HG03460 (cell line): ENCODE data around the gene AQP12B.

ENCODE experiments used
- ATAC-seq: cut with Tn5 transposase; IDR thresholded peaks from one replicate; pipeline ENCODE4 v1.9.1; 2021; ENCODE audit not compliant: unreplicated experiment

The AQP12B gene

DNA sequence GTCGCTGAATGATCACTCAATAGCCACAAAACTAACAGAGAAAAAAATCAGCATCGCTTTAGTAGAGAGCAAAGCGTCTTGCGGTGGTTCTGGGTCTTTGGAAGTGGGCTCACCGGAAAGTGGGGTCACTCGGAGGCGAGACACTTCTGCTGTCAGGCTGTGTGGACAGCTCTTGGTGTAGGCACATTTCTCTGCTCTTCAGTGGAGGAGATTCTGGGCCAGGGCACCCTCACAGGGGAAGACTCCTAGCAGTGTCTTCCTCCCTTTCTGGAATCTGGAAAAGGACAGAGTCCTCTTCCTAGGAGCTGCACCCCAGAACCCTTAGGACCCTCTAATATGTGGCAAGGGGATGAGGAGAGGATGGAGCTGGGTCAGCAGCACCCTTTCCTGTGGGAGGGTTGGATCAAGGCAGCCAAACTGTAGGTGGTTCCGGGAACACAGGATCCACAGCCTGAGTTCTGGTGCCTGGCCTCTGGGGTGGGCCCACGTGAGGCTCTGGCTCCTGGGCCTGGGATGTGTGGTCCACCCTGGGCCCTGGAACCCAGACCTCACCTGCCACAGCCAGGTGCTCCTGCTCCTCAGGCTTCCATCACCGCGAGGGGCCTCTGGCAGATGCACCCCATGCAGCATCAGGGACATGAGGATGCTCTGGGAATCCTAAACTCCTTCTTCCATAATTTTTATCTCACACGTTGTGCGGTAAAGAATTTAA is 32.3 kb downstream of the AQP12B start:
- no peak for ATAC-seq

DNA sequence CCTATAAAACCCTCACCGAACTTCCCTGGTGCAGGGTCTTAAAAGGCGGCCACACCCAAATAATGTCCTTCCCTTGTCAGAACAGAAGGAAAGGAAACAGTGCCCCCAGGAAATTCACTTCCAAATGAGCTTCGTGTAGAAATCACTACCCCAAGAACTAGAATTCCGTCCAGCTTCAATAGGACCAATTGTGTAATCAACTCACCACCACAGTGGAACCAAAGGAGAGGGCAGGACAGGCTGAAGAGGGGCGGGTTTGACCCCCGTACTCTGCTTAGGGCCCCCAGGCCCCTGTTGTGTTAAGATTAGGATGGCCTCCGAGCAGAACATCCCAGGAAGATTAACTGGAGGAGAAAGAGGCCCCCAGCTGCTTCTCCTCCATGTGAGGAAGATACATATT is 33.4 kb downstream of the AQP12B start:
- ATAC-seq: no peak

DNA sequence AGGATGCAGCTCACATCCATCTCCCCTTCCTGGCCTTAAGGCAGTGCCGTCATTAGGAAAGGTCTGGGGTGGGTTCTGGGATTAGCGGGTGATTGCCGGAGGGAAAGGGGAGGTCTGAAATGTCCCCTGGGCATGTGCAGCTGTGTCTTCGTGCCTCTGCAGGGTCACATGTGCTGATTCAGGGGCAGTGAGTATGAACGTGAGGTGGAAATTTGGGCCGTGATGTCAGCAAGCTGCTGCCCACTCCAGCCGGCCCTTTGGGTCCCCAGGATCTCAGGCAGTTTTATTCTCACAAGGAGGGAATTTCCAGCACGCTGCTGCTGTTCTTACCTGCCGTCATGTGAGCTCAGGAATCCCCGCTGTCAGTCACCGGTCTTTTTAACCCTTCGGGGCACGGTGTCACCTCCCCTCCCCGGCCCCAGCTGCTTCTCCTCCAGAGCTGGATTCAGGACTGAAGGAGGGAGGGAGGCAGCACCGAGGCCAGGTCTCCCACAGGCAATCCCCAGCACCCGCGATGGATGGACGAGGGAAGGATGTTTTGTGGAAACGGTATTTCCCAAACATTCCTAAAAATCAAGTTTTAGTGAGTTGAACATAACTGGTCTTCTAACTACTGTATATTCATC is 33.9 kb downstream of the AQP12B start:
- ATAC-seq: no peak

DNA sequence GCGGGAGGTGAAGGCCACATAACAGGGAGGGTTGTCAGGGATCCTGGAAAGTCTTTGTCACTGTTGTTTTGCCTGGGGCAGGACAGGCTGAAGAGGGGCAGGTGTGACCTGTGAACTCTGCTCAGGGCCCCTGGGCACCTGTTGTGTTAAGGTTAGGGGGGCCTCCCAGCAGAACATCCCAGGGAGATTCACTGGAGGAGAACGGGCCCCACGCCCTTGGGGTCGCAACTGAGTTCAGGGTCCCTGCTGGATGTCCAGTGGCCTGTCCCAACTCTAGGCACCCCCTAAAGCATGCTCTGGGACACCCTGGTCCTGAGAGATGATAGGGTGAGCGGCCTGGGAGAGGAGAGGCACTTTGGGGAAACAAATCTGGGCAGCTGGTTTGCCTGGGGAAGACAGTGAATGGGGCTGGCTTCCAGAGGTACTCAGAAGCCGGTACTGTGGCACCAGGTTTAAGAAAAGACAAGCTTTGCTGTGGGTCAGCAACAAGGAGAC is 34.5 kb downstream of the AQP12B start:
- ATAC-seq: no peak

DNA sequence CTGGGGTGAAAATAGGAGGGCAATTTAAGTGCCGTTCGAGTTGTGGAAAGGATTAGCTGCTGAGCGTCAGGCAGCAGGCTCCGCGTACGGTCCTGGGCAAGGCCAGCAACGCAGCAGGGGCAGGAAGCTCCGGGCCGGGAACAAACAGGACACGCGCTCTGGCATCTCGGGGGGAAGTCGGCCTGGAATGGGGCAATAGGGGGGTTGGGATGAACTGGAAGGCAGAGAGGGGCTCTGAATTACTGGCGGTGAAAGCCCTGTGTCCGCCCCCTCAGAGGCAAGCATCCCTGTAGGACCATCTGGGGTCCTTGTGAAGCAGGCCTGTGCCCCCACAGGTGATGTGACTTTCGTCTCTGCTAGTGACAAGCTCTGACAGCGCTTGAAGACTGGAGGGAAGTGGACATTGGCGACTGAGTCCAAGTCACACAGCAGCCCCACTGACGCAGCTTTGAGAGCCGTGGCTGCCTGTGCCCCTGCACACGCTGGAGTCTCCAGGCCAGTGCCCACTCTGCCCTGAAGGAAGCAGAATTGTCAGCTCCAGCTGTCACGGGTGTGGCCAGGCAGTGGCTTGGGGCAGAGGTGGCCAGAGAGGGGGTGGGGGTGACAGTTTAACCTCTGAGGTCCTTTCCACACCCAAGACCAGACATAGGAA is 35.1 kb downstream of the AQP12B start:
- ATAC-seq: no peak

DNA sequence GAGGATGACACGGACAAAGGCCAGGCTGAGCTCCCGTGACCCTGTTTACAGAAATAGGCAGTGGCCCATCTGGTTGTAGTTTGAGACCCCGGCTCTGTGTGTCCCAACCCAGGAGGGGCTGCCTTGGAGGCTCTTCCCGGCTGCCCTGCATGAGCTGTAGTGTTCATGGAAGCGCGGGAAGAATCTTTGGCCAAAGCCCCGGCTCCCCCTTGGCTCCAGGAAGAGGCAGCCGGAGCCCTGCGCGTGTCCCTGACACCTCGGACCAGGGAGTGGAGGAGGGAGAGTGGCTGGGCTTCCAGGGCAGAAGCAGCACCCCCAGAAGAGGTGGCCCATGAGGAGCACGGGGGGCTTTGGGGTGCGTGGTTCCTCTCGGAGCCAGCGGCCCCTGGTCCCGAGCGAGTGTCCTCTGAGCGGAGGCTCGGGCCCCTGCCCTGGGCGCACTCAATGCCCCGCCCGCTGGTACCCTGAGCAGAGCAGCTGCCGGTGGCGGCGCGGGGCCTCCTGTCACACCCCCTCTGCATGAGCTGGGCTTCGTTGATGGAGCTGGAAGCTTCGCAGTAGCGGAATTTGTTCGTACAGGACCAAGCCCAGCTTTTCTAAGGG is 35.7 kb downstream of the AQP12B start:
- no peak for ATAC-seq

DNA sequence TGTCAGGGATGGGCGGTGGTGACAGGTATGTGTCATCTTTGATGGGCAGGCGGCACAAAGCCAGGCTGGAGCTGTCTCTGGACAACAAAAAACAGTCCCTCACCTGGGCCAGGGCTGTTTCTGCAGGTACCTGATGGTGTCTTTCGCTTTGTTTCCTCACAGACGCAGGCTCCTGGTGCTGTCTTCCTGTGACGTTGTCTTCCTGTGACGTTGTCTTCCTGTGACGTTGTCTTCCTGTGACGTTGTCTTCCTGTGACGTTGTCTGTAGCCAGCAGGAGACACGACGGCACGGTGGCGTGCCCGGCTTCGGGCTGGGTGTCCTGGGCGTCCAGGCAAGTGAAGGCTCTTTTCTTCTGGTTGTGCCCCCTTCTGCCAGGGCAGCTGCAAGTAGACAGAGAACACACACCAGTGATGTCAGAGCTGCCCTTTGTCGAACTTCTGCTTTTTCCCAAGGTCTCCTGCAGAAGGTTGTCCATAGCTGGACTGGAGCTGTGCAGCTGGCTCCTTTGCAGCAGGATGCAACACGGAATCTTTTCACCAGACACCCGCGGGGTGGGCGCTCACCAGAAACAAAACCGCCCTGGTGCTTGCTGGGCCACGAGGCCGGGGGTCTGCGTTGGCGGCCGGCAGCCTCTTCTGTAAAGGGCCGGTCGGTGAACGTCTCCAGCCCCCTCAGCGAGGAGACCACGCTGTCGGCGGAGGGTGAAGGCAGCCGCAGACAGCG is 36.3 kb downstream of the AQP12B start:
- ATAC-seq: no peak

DNA sequence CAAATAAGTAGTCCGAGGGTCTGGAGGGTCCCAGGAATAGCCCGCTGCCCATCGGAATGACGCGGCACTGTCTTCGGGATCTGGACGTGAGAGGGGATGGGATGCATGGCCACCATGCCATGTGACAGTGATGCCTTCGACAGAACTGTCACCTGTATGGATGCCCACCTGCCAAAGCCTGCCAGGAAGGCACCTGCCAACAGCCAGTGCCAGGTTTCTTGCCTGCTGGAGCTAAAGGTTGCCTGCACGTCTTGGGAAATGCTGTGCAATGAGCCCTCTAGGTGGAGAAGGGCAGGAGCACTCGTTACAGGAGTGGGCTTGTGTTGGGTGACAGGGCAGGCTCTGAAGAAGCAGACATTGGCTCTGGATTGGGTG is 36.9 kb downstream of the AQP12B start:
- ATAC-seq: no peak

DNA sequence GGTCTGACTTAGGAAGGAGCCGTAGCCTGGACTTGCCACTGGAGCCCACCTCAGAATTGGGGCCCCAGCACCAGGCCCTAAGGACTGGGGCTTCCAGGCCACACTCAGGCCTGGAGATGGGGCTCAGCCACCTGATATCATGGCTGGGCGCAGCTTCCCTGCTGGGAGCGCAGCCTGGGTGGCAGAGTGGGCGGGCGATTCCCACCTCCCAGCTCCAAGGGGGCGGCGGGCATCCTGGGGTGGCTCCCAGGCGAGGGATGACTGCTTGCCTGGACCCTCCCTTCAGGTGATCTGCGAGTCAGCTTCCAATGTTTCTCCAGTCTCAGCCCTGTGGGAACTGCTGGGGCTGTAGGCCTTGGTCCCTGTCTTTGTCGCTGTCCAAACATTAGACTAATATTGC is 37.3 kb downstream of the AQP12B start:
- no peak for ATAC-seq

DNA sequence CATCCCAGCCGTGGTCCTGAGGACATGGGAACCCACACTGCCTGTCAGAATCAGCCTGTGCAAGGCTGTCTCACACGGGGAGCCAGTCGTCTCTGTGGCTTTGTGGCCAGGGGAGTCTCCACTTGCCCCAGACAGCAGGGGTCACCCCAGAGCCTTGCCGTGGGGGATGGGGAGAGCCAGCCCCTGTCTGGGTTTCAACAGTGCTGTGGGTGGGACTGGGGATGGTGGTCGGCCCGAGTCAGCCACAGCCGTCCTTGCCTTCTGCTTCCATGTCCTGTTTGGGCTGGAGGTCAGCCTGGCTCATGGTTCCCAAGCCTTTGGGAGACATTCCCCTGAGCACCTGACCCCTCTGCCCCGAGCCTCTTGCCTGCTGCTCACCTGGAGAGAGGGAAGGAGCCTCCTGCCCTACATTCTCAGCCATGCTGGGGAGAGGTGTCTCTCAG is 37.8 kb downstream of the AQP12B start:
- no peak for ATAC-seq

DNA sequence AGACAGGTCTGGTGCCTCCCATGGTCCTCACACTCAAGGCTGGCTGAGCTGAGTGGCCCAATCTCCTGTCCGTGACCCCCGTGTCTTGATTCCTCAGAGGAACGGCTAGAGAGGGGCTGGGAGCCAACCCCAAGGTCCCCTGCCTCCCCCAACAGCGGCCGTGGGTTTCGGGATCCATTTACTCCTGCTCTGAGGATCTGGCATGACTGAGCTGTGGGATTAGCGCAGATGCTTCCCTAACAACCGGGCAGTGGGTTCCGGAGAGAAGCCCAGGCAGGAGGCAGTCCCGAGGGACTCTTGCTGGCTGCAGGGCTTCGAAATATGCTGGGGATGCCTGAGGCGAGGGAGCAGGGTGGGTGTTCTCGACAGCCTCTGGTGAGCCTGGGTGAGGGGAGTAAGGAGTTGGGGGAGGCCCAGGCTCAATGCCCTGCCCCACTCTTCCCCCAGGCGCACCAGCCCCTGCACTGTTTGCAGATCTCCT is 38.5 kb downstream of the AQP12B start:
- no peak for ATAC-seq

DNA sequence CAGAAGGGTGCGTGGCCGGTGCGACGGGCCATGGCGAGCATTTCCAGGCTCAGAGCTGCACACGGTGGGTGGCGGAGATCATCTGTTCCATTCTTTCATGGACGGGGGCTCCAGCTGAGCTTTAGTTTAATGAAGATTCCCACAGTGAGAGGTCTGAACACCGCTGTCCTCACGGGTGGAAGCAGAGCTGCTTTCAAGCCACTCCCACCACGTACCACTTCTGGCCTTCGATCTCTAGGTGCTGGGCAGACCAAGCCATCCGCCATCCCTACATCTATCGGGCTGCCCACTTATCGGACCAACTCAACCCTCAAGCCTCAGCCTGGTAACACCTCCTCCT is 38.9 kb downstream of the AQP12B start:
- ATAC-seq: no peak

DNA sequence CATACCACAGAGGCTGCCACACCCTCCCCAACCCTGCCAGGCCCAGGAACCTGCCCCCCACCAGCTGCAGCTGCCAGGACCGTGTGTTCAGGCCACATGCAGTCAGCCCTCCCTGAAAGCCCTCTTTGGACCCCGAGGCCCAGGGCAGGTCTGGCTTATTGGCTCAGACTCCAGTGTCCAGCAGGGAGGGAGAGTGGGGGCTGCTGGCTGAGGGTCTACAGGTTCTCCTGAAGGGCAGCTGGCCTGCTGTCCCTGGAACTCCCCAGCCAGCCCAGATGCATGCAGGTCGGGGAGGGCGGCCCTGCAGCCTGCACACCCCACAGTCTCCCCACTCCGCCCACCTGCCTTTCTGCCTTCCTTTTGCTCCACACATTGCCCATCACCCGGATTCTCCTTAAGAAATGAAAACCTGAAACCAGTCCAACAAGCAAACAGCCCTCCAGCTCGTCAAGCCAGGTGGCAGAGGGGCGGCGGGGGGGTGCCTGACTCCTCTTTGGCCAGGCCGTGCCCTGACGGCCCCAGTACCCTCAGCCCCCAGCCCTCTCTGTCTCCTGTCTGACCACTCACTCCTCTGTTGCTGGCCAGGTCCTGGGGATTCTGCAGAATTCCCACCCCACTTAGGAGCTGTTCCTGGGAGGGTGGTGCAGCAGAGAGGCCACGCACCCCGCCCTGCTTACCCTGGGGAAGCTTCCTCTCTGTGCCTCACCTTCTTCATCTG is 39.4 kb downstream of the AQP12B start:
- ATAC-seq: no peak

DNA sequence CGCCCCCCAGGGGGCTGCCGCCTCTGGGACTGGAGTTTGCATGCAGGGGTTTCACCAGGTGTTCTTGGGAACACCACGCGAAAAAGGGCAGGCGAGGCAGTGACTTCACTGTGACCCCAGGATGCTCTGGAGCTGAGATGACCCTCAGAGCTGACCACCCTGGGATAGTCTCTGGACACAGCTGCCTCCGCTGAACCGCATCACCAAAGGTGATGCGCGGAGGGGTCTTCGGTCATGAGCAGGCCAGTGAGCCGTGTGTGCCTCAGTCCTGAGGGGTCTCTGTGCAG is 39.9 kb downstream of the AQP12B start:
- no peak for ATAC-seq

DNA sequence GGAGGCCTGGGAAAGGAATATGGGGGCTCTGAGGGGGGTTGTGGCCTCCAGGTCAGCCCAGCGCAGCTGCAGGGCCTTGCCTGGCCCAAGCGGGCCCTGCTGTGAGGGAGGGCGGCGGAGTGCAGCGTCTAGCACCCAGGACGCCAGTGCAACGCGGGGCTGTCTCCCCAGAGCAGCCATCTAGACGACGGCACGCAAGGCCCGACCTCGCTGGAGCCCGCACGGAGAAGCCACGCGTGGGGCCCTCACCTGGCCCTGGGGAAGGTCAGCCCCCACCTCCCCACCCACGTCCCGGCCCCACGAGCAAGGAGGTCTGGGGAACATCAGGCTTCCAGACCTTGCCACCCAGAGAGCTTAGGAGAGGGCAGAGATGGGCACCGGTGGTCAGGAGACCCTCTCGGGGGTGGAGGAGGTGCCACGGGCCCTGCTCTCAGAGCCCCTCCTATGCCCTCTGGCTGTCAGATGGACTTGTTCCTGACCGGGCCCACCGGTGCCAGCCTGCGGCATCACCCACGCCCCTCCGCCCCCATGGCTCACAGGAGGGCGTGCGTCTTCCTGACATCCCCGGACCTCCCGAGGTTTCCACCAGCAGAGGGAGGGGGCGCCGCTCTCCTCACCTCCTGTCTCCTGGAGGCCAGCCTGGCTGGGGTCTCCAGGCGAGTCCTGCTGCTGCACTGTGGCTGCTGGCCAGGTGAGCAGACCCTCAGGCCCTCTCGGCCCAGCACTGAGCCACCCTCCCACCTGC is 40.5 kb downstream of the AQP12B start:
- no peak for ATAC-seq

DNA sequence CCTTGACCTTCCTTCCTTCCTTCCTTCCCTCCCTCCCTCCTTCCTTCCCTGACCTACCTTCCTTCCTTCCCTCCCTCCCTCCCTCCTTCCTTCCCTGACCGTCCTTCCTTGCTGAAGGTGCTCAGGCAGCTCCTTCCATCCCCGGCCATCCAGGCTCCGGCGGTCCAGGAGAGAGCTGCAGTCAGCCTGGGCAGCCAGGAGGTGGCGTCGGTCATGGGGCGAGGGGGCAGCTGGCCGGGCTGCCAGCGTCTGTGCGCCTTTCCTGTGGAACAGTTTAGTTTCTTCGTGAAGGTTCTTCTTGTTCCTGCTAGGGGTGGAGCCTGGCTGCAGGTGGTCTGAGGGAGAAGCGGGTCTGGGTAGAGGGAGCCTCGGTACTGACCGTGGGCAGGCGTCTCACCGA is 41.7 kb downstream of the AQP12B start:
- no peak for ATAC-seq

DNA sequence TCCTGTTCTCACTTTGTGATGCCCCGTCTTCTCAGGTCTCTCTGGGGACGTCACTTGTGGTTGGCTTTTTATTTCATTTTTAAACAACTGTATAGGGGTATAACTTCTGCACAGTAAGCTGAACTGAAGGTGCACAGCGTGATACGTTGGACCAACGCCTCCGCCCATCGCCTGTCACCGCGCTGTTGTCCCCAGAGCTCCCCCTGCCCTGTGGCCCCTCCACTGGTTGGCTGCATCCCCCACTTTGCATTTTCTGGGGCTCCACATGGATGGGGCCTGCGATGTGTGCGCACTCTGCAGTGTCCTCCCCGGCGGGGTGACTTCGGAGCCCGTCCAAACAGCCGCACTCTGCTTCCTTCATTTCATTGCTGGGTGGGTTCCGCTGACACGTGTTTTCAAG is 43.1 kb downstream of the AQP12B start:
- ATAC-seq: no peak

DNA sequence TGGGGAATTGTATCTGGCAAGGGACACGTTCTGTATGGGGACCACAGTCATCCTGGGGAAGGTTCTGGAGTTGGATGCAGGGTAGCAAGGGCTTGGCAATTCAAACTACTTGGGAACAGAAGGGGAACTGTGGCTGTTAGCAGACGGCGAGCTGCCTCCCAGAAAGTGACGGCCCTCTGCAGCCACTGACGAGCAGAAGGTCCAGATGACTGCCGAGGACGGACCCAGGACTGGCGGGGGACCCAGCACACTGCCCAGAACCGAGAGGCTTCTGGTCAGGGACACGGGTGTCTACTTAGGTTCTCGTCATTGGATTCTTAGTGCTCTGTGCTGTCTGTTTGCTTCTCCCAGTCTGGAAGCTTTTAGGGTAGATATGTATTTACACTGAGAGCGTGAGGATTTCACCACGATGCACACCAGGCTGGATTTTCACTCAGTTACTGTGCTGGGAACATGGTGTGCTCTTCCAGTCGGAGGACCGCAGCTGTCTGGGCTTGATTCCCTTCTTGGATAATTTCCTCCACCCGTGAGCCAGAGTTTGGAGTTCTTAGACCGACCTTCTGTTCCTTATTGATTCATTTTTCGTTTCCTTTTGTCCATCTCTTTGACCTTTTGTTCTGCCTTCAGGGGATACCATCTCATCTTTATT is 44.0 kb downstream of the AQP12B start:
- ATAC-seq: no peak

DNA sequence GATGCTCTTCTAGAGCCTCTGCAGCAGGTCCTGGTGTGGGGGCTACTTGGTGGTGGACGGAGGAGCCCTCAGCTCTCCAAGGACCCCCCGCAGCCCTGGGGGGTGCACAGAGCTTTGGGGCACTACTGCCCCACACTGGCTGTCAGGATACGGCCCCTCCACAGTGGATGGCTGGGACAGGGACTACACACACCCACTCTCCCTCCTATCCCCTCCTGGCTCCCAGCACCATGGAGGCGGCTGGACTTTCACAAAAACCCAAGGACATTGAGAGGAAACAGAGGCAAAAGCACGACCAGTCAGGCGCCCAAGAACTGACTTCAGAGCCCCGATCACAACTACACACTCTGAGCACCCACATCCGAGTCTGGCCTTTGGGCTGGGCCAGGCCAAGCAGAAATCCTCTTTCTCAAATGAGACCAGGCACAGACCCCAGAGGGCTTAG is 44.8 kb downstream of the AQP12B start:
- ATAC-seq: no peak
